Fibroblast of the aortic adventitia (primary cell): ENCODE data around the gene OXTR. TPM values are rescaled to one million over a fixed set of nuclear protein-coding genes. Genes with fewer than 3 reads are reported as not detected.
A peak's percentile ranks its signal among the peaks of the same experiment; 100 is the strongest.

Experiments
- DNase-seq: peaks from one replicate; pipeline ENCODE4 v3.0.0-alpha.2; 2010; ENCODE audit warnings: low read depth
- H3K4me3 ChIP-seq: 2 replicates; pipeline ENCODE4 v1.5.1; 2011; ENCODE audit warnings: low read depth, mild to moderate bottlenecking, control low read depth, low read length, moderate library complexity
- total RNA-seq: library from RNA; depleted of rRNA; stranded (reverse); fragments of >200 nt; gene quantifications from 2 replicates; pipeline ENCODE4 v1.2.3, GENCODE V29; 2012; ENCODE audit warnings: low replicate concordance
- TF ChIP-seq, protein P1 (sequence below): IDR thresholded peaks from 2 replicates; pipeline ENCODE4 v1.5.1; 2011; ENCODE audit warnings: mild to moderate bottlenecking, low read length, control low read depth, inconsistent platforms; ENCODE audit not compliant: insufficient read depth

OXTR gene
- total RNA-seq, 1 donor, result 6.1 TPM

DNA sequence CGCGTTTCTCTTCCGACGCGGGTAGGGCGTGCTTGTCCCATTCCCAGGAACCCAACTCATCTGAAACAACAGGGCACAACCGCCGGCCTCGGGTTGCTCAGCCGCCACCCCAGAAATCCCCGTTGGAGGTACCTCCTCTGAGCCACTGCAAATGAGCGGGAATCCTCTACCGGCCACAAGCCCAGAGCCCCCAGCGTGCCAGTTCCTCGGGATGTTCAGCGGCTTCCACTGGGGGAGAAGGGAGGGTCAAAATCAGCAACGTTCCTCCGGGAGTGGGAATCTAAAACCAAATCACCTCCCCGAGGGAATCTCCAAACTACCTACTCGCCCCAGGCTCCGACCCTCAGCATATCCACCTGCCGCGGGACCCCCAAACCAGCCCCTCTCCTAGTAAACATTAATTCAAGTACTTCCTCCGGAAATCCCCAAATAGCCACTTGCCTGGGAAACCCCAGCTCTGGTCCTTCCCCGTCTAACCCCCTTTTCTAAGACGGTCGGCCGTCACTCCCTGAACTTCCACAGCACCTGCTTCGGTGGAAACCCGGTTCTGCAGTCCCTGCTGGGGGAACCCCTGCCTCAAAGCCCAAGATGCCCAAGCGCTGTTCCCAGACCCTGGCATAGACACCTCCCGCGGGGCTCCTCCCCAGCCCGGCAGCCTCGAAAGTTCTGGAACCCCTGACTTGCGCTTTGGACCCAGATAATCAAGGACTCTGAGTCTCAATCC, 887 bp downstream of the OXTR start:
- H3K4me3 ChIP-seq, result peak overlapping the region; percentile 72
- TF ChIP-seq, protein P1, sequence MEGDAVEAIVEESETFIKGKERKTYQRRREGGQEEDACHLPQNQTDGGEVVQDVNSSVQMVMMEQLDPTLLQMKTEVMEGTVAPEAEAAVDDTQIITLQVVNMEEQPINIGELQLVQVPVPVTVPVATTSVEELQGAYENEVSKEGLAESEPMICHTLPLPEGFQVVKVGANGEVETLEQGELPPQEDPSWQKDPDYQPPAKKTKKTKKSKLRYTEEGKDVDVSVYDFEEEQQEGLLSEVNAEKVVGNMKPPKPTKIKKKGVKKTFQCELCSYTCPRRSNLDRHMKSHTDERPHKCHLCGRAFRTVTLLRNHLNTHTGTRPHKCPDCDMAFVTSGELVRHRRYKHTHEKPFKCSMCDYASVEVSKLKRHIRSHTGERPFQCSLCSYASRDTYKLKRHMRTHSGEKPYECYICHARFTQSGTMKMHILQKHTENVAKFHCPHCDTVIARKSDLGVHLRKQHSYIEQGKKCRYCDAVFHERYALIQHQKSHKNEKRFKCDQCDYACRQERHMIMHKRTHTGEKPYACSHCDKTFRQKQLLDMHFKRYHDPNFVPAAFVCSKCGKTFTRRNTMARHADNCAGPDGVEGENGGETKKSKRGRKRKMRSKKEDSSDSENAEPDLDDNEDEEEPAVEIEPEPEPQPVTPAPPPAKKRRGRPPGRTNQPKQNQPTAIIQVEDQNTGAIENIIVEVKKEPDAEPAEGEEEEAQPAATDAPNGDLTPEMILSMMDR, result no peak
- DNase-seq, result no peak

DNA sequence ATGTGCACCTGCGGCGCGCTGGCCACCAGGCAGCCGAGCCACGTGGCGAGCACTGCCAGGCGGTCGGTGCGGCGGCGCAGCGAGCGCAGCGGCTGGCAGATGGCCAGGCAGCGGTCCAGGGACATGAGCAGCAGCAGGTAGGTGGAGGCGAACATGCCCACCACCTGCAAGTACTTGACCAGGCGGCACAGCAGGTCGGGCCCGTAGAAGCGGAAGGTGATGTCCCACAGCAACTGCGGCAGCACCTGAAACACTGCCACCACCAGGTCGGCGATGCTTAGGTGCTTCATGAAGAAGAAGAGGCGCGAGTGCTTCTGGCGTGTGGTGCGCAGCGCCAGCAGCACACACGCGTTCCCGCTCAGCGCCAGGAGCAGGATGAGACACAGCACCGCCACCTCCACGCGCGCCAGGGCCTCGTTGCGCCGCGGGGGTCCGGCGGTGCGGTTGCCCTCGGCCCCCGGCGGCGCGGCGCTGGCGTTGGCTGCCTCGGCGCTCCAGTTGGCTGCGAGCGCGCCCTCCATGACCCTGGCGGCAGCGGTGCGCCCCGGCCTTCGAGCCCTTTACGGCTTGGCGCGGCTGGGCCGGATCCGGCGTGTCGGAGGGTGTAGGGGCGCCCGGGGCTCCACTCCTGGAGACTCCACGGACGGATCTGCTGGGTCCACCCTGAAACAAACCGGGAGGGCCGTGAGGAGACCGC, 1.6 kb downstream of the OXTR start:
- DNase-seq, result no peak
- TF ChIP-seq, protein P1, result no peak
- H3K4me3 ChIP-seq, result peak overlapping the region; percentile 72

GRCh38 chr3:8767256-8767666, 2.2 kb downstream of the OXTR start:
- no peak for DNase-seq
- no peak overlapping the region for H3K4me3 ChIP-seq
- TF ChIP-seq, protein P1, result no peak

GRCh38 chr3:8766148-8766547, 3.3 kb downstream of the OXTR start:
- no peak for DNase-seq
- TF ChIP-seq, protein P1, result no peak
- H3K4me3 ChIP-seq, result no peak overlapping the region

GRCh38 chr3:8765528-8765927, 3.9 kb downstream of the OXTR start:
- no peak overlapping the region for H3K4me3 ChIP-seq
- TF ChIP-seq, protein P1, result no peak
- DNase-seq, result no peak

DNA sequence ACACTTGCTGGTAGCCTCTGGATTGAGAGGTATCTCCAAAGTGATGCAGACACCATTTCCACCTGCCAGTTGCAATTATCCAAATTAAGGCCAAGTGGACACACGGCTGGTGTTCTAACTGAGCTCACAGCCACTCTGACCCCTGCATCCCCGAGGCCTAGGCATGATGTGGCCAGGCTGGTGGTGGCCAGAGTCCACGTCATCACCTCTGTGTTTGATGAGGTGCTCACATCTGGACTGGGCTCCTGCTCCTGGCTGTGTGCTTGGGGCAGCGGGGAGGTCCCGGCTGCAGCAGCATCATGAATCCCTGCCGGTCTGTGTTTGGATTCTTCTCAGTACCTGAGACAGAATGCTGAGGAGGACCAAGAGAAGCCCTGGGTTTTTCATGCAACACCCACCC, 4.9 kb downstream of the OXTR start:
- DNase-seq, result no peak
- TF ChIP-seq, protein P1, result no peak
- no peak overlapping the region for H3K4me3 ChIP-seq
